ENCODE measurements around the gene CNOT4.

GRCh38 chr7:135335628-135336139, 174.2 kb downstream of the CNOT4 start:
- TF ChIP-seq POLR2A (IDR thresholded peaks at IDR 0.05; ENCODE audit: low read length) (no peak), GATA1 (IDR thresholded peaks at IDR 0.05; ENCODE audit: low read depth, low read length) (no peak)

All from erythroblast (primary cell).